ENCODE measurements around the gene LGR5.

GRCh38 chr12:71465796-71466195, 26.2 kb downstream of the LGR5 start:
- no peak for TF ChIP-seq RCOR1 (IDR thresholded peaks at IDR 0.05; ENCODE audit: insufficient replicate concordance, low read length)
- no peak for TF ChIP-seq CTCF (conservative IDR thresholded peaks at IDR 0.05; ENCODE audit: low read depth, low read length)
- no peak for TF ChIP-seq USF2 (IDR thresholded peaks at IDR 0.05; ENCODE audit: low read depth, low read length)
- no peak for TF ChIP-seq ELK1 (IDR thresholded peaks at IDR 0.05; ENCODE audit: borderline replicate concordance, low read depth, low read length)
- no peak for TF ChIP-seq POLR2A (IDR thresholded peaks at IDR 0.05; ENCODE audit: low read depth, low read length)

All from IMR-90 (cell line).